Osteoblast (primary cell): ENCODE results near the gene STK40. TPM values are rescaled to one million over a fixed set of nuclear protein-coding genes. Genes with fewer than 3 reads are reported as not detected.

Source experiments
- DNase-seq: peaks from one replicate; pipeline ENCODE4 v3.0.0; 2011; ENCODE audit warnings: low spot score, mixed read lengths; ENCODE audit not compliant: insufficient read length; ENCODE audit errors: missing footprints
- H2AFZ ChIP-seq: 2 replicates; pipeline ENCODE4 v1.6.0; 2011; ENCODE audit warnings: mild to moderate bottlenecking, low read length
- H3K27ac ChIP-seq: 2 replicates; pipeline ENCODE4 v1.5.1; 2011; ENCODE audit warnings: mild to moderate bottlenecking, low read depth, low read length, moderate library complexity
- H3K27me3 ChIP-seq: 2 replicates; pipeline ENCODE4 v1.6.0; 2012; ENCODE audit warnings: mild to moderate bottlenecking, control low read depth, inconsistent platforms, low read length, moderate library complexity; ENCODE audit not compliant: insufficient read depth
- H3K36me3 ChIP-seq: 2 replicates; pipeline ENCODE4 v1.5.1; 2011; ENCODE audit warnings: mild to moderate bottlenecking, low read length, control low read depth, moderate library complexity; ENCODE audit not compliant: insufficient read depth
- H3K4me1 ChIP-seq: 2 replicates; pipeline ENCODE4 v1.5.1; 2011; ENCODE audit warnings: mild to moderate bottlenecking, low read length, control low read depth, moderate library complexity; ENCODE audit not compliant: insufficient read depth
- H3K4me2 ChIP-seq: 2 replicates; pipeline ENCODE4 v1.6.0; 2011; ENCODE audit warnings: mild to moderate bottlenecking, low read length; ENCODE audit not compliant: insufficient read depth
- H3K4me3 ChIP-seq: fragments of 200-600 bp; sonication (generic); 3 replicates; pipeline ENCODE4 v1.5.1; 2012; ENCODE audit warnings: mild to moderate bottlenecking, low read length, inconsistent platforms; ENCODE audit not compliant: insufficient read depth
- H3K79me2 ChIP-seq: 2 replicates; pipeline ENCODE4 v1.6.0; 2012; ENCODE audit warnings: mild to moderate bottlenecking, low read length, control low read depth, inconsistent platforms; ENCODE audit not compliant: insufficient read depth
- H3K9me3 ChIP-seq: 2 replicates; pipeline ENCODE4 v1.5.1; 2011; ENCODE audit warnings: low read depth, low read length, control low read depth
- H4K20me1 ChIP-seq: 2 replicates; pipeline ENCODE4 v1.6.0; 2012; ENCODE audit warnings: mild to moderate bottlenecking, low read length, control low read depth; ENCODE audit not compliant: insufficient read depth
- CTCF ChIP-seq: IDR thresholded peaks from 2 replicates; pipeline ENCODE4 v1.5.1; 2011; ENCODE audit warnings: mild to moderate bottlenecking, low read depth, low read length, moderate library complexity; ENCODE audit errors: extremely low read depth
- total RNA-seq: library from RNA; depleted of rRNA; stranded (reverse); fragments of >200 nt; gene quantifications from 2 replicates; pipeline ENCODE4 v1.2.3, GENCODE V29; 2012

The STK40 gene
- total RNA-seq, 1 donor: 11.9 TPM

GRCh38 chr1:36339615-36340014 lies 46.1 kb downstream of the STK40 start:
- Histone ChIP-seq H3K9me3 (no peaks in the 10 kb centered on the region), H3K4me2 (no peak overlapping the region), H3K27ac (no peak overlapping the region), H4K20me1 (peaks cover 2% of the 10 kb centered on the region), H3K4me3 (no peak overlapping the region), H3K36me3 (peaks cover 24% of the 10 kb centered on the region), H2AFZ (no peak overlapping the region), H3K79me2 (no peaks in the 10 kb centered on the region), H3K4me1 (peaks cover 12% of the 10 kb centered on the region), H3K27me3 (no peaks in the 10 kb centered on the region)
- no peak for DNase-seq
- no peak for TF ChIP-seq CTCF

- Histone ChIP-seq H3K4me3 (no peak overlapping the region), H3K4me2 (no peak overlapping the region), H3K4me1 (peaks cover 12% of the 10 kb centered on the region), H3K9me3 (no peaks in the 10 kb centered on the region), H3K36me3 (peaks cover 24% of the 10 kb centered on the region), H3K27me3 (no peaks in the 10 kb centered on the region), H2AFZ (no peak overlapping the region), H4K20me1 (peaks cover 2% of the 10 kb centered on the region), H3K27ac (no peak overlapping the region), H3K79me2 (no peaks in the 10 kb centered on the region)
- TF ChIP-seq CTCF: no peak
- DNase-seq: no peak
Observed at GRCh38 chr1:36339215-36339614, 46.5 kb downstream of the STK40 start.

- Histone ChIP-seq H3K4me1 (peaks cover under 1% of the 10 kb centered on the region), H3K9me3 (no peaks in the 10 kb centered on the region), H3K27me3 (no peaks in the 10 kb centered on the region), H3K4me2 (no peak overlapping the region), H3K79me2 (no peaks in the 10 kb centered on the region), H3K27ac (no peak overlapping the region), H3K36me3 (peaks cover 24% of the 10 kb centered on the region), H3K4me3 (no peak overlapping the region), H4K20me1 (peaks cover 2% of the 10 kb centered on the region), H2AFZ (no peak overlapping the region)
- DNase-seq: no peak
- no peak for TF ChIP-seq CTCF
Observed at GRCh38 chr1:36337830-36338229, 47.9 kb downstream of the STK40 start.

GRCh38 chr1:36330940-36331339 lies 54.8 kb downstream of the STK40 start:
- peaks cover 2% of the 10 kb centered on the region for H4K20me1 ChIP-seq
- H3K36me3 ChIP-seq: no peaks in the 10 kb centered on the region
- no peaks in the 10 kb centered on the region for H3K79me2 ChIP-seq
- no peaks in the 10 kb centered on the region for H3K27me3 ChIP-seq
- no peaks in the 10 kb centered on the region for H3K9me3 ChIP-seq
- H3K27ac ChIP-seq: no peak overlapping the region
- H2AFZ ChIP-seq: no peak overlapping the region
- DNase-seq: no peak
- H3K4me3 ChIP-seq: no peak overlapping the region
- H3K4me2 ChIP-seq: no peak overlapping the region
- no peak for TF ChIP-seq CTCF
- no peaks in the 10 kb centered on the region for H3K4me1 ChIP-seq
